ENCODE data around the gene GMDS.

DNA sequence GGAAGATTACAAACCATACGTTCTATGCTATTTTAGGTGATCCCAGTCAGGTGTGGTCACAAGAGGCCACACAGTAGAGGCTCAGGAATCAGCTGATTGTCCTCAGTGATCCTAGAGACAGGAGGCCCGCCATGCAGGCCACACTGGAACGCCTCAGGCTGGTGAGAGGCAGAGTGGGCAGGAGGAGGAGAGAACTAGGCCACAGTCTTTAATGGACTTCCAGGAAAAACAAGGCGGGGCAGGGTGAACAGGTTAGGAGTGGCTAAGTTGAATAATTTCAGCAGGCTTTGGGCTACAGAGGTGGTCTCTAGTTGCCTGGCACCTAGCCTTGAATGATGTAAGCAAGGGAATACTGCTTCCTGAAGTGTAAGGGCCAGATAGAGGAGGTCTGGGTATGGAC, 101.2 kb downstream of the GMDS start:
- TF ChIP-seq, protein P1, sequence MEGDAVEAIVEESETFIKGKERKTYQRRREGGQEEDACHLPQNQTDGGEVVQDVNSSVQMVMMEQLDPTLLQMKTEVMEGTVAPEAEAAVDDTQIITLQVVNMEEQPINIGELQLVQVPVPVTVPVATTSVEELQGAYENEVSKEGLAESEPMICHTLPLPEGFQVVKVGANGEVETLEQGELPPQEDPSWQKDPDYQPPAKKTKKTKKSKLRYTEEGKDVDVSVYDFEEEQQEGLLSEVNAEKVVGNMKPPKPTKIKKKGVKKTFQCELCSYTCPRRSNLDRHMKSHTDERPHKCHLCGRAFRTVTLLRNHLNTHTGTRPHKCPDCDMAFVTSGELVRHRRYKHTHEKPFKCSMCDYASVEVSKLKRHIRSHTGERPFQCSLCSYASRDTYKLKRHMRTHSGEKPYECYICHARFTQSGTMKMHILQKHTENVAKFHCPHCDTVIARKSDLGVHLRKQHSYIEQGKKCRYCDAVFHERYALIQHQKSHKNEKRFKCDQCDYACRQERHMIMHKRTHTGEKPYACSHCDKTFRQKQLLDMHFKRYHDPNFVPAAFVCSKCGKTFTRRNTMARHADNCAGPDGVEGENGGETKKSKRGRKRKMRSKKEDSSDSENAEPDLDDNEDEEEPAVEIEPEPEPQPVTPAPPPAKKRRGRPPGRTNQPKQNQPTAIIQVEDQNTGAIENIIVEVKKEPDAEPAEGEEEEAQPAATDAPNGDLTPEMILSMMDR (IDR thresholded peaks at IDR 0.05) = no peak
- TF ChIP-seq POLR2A (IDR thresholded peaks at IDR 0.05) (no peak), EP300 (IDR thresholded peaks at IDR 0.05) (no peak)

All from ovary (tissue), 3 donors.